ENCODE measurements around the gene FAM47E.

Gene FAM47E

GRCh38 chr4:76298227-76298626 is 46.7 kb downstream of the FAM47E start:
- in situ Hi-C loops (cut with HindIII; ENCODE audit: low sequenced_read_pairs), result no loop called here

DNA sequence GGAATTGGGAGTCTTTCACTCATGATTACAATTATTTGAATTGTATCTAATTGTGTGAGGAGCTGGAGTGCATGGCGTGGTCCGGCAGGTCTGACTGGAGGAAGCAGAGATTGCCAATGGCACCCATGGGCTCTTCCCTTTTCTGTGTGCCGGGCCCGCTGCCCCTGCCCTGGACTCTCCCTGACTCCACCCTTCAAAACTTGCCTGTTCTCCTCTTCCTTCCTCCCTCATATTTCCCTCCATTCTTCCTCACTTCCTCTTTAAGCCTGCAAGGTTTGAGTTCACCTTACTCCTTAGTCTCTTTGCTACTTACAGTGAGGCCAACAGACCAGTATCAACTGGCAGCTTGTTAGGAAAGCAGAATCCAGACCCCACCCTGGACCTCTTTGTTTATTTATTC is 48.5 kb downstream of the FAM47E start:
- in situ Hi-C loops (cut with HindIII; ENCODE audit: low sequenced_read_pairs), result no loop called here

GRCh38 chr4:76301068-76301774 is 49.7 kb downstream of the FAM47E start:
- in situ Hi-C loops (cut with HindIII; ENCODE audit: low sequenced_read_pairs), result no loop called here

DNA sequence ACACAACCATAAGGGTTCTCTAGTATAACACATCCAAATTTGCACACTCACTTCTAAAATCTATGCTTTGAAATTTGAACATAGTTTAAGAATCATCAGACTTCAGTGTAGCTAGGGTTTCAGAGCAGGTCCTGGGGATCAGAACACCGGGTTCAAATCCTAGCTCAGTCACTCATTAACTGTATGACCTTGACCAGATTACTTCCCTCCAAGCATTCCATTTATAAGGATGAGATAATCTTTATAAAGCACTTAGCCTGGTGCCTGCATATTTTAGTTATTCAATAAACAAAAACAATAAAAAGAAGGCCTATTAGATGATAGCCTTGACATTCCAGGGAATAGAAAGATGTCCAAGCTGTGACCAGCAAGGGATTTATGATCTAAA is 50.2 kb downstream of the FAM47E start:
- in situ Hi-C loops (cut with HindIII; ENCODE audit: low sequenced_read_pairs), result no loop called here

DNA sequence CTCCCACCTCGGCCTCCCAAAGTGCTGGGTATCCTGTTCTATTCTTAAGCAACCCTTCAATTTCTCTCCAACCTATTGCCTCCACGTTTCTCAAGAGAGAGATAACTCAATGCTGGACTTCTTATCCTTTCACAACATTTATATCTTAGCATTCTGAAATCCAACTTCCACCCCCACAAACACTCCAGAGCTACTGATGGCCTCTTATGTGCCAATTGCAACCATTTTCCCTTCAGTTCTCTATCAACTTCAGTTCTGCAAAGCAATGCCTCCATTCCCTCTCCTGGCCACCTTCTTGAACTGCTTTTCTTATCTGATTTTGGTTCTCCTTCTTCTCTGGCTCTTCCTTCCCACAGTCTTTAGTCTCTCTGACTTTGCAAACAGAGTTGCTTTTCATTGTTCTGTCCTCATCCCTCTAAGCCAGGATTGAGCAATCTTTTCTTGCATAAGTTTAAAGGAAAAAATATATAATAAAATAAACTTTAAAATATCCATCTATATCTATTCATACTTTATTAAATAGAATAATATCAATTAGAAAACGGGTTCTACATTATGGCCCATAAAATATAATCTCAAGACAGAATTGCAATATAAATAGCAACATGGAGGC is 51.4 kb downstream of the FAM47E start:
- in situ Hi-C loops (cut with HindIII; ENCODE audit: low sequenced_read_pairs), result no loop called here

GRCh38 chr4:76305033-76305687 is 53.6 kb downstream of the FAM47E start:
- in situ Hi-C loops (cut with HindIII; ENCODE audit: low sequenced_read_pairs), result no loop called here

DNA sequence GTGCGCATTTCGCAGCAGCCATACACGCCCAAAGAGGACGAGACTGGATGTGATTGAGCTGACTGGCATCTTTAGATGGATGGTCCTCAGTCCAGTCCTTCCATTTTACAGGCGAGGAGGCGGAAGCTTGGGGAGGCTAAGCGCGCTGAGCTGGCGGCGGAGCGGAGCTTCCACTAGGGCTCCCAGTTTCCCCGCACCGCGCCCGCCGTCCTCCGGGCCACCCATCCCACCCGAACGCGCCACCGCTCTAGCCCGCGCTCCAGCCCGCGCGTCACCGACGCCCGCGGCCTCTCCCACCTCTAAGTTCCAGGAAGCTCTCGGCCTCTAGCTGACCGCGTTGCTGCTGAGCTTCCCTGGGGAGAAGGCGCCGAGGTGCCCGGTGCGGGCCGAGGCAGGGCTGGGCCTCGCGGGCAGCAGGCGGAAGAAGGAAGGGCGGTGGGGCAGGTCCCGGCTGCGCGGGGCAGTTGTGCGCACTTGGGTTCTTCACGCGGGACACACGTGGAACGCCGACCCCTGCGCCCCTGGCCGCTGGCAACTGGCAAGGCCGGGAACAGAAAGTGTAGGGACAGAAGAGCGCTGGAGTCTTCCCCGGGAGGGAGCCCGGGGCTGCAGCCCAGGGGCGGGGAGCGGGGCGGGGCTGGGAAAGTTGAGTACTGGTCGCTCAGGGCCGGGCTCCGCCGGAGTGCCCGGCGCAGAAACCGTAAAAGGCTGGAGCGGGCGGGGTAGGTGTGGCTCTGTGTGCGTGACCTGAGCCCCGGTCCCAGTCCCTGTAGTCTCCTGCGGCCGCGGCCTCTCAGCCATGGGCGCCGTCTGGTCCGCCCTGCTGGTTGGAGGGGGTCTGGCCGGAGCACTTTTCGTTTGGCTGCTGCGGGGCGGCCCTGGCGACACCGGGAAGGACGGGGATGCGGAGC is 54.7 kb downstream of the FAM47E start, which contains the start of gene STBD1:
Gene STBD1 (plus strand): TSS at position 763 of the 911 bp plus-strand sequence. CDS start 37 bp downstream, at position 800.
- in situ Hi-C loops (cut with HindIII; ENCODE audit: low sequenced_read_pairs), result no loop called here

GRCh38 chr4:76306882-76307659 is 55.5 kb downstream of the FAM47E start:
- in situ Hi-C loops (cut with HindIII; ENCODE audit: low sequenced_read_pairs), result no loop called here

DNA sequence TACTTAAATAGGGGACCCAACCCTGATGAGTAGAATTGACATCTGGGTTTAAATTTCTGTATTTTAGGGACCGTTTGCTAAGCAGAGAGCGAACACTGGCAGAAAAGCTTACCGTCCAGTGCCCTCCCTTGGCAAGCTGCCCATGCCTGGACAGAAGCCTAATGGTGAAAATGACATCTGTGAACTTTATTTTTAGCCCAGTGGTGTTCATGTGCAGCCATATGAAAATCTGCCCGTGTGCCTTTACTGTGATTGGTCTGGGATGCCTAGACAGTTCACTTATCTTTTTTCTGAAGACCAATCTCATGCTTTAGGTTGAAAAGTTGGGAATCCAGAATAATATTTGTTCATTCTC is 56.1 kb downstream of the FAM47E start:
- in situ Hi-C loops (cut with HindIII; ENCODE audit: low sequenced_read_pairs), result no loop called here

GRCh38 chr4:76308548-76308947 is 57.0 kb downstream of the FAM47E start:
- in situ Hi-C loops (cut with HindIII; ENCODE audit: low sequenced_read_pairs), result no loop called here

DNA sequence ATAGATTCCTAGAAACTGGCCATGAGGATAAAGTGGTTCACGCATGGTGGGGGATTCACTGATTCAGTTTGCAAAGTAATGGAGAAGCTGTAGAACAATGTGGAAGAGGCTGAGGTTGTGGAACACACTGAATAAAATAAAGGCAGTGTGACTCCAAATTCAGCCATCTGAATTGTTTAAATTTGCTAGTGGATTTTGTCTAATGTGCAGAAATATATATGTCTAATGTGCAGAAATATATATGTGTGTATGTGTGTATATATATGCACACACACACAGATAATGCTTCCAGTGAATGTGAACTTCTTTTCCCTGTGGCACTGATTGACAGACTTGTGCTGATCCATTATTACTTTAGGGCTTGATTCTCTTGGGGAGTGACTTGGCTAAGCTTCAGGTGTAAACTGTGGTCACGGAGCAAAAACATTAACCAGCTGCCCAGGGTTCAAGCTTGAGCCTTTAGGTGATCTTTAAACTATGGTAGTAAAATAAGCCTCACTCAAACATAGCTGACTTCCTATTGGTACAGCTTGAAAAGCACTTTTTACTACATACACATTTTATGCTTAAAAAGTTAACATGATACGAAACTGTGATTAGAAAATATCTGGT is 58.5 kb downstream of the FAM47E start:
- in situ Hi-C loops (cut with HindIII; ENCODE audit: low sequenced_read_pairs), result no loop called here

DNA sequence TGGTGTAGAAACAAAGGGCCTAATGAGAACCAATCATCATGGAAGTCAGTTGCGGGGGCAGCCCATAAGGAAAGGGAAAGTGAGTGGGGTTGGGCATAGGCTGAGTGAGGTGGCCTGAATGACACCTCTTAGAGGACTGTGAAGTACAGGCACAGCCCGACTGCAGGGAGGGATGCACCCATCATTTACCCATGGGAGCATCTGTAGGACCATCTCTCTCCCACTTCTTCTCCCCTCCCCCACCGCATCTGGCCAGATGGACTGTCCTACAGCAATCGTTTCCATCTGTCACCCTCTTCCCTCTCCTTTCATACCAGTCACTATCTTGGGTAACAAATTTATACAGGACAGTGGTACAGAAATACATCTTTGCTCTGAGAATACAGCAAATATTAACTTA is 59.2 kb downstream of the FAM47E start:
- in situ Hi-C loops (cut with HindIII; ENCODE audit: low sequenced_read_pairs), result no loop called here

- in situ Hi-C loops (cut with HindIII; ENCODE audit: low sequenced_read_pairs), result no loop called here
Measured at GRCh38 chr4:76311896-76312331, 60.4 kb downstream of the FAM47E start.

DNA sequence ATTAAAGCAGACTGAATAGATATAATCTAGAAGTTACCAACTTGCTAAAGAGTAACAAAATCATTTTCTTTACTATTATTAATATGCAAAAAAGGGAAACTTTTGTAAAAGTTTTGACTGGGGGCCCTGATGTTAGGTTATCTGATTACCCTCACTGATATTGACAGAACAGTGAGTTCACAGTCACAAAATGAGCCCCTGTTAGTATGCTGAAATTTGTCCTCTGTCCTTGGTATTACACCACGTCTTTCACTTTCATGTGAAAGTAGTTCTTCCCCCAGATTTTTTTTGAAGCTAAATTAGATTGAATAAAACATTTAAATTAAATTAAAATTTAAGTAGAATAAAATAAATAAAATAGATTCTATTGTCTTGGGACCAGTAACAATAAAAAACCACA is 60.9 kb downstream of the FAM47E start:
- in situ Hi-C loops (cut with HindIII; ENCODE audit: low sequenced_read_pairs), result no loop called here

DNA sequence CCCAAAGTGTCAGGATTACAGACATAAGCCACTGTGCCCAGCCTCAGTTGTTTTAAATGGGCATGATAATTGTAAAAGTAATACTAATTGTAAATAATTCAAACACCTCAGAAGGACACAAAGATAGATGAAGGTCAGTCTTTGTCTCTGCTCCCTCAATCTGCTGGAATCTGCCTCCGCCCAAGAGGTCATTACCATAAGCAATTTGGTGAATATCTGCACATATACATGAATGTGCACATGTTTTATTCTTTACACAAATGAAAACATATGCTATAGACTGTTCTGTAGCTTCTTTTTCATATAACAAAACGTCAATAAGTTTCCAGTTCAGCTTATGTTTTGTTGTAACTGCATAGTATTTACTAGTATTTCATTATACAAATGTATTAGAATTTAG is 62.0 kb downstream of the FAM47E start:
- in situ Hi-C loops (cut with HindIII; ENCODE audit: low sequenced_read_pairs), result no loop called here

DNA sequence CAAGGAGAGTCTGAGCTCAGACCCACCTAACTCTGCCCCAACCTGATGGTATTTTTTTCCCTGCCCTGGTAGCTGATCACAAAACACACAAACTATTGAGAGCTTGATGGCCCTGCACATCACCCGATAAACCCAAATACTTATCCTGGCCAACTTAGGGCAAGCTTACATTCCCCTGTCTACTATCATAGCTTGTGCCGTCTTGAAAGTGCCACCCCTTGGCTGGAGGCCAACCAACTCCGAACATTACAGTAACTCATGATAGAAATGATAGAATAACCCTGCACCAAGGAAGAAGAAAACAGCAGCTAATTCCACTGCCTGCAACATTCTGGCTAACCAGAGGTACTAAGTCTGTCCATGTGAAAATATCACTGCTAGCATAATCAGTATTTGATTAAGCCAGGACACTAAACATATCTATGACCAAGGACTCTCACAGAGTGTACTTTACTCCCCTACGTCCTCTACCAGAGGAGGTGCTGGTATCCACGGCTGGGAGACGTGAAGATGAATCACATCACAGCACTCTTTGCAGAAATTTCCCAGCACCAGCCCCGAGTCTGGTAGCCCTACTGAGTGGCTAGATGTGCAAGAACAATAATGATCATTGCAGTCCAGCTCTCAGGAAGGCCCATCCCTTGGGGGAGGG is 63.9 kb downstream of the FAM47E start:
- in situ Hi-C loops (cut with HindIII; ENCODE audit: low sequenced_read_pairs), result no loop called here

- in situ Hi-C loops (cut with HindIII; ENCODE audit: low sequenced_read_pairs), result no loop called here
Measured at GRCh38 chr4:76316131-76316530, 64.6 kb downstream of the FAM47E start.

DNA sequence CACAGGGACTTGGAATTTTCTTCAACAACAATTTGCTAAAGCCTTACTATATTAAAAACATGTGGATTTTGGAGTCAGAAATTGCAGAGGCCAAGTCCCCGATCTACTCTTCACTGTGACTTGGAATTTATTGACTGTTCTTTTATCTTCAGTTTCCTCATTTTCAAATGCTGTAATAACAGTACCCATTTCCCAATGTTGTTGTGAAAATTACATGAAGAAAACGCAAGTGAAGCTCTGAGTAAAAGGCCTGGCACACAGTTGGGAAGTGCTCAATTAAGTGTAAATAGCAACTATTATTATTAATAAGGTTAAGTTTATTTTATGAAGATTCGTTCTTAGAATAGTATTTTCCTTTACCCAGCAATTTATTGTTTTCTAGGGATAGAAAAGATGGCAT is 70.7 kb downstream of the FAM47E start:
- in situ Hi-C loops (cut with HindIII; ENCODE audit: low sequenced_read_pairs), result no loop called here

- in situ Hi-C loops (cut with HindIII; ENCODE audit: low sequenced_read_pairs), result no loop called here
Measured at GRCh38 chr4:76325072-76325471, 73.6 kb downstream of the FAM47E start.
